GM21526 (cell line): ENCODE measurements around the gene AEBP2.

Source experiments
- ATAC-seq: cut with Tn5 transposase; IDR thresholded peaks from one replicate; pipeline ENCODE4 v1.9.1; 2021; ENCODE audit warnings: moderate library complexity; ENCODE audit not compliant: unreplicated experiment, low FRiP score

Gene AEBP2

DNA sequence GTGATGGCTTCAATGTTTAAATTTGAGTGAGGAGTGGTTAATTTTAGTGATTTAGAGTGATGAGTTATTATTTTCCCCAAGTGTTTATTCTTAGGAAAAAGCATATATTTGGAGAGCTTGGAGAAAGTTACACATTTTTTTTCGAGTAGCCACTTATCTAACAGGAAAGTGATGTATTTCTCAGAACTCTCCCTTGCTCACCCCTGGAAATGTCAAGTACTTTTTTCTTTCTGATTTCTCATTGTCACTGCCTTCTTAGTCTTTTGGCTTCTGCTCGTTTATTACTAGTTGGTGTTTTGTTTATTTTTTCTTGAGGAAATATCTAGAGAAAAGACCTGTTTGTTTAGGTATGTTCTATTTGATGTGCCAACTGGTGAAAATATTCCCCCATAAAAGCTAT is 58.8 kb downstream of the AEBP2 start:
- no peak for ATAC-seq

DNA sequence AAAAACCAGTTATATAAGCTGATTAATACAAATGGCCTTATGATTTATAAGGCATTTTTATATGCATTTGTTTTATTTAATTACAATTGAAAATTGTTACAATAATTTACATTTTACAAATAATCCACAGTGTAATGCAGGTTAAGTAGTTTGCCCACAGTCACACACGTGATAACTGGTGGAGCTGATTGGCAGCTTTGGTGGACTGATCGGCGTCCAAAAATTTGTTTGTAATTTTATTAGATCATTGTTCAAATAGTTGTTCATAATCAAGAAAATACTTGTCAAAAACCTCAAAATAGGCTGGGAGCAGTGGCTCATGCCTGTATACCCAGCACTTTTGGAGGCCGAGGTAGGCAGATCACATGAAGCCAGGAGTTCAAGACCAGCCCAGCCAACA is 59.7 kb downstream of the AEBP2 start:
- ATAC-seq = no peak

DNA sequence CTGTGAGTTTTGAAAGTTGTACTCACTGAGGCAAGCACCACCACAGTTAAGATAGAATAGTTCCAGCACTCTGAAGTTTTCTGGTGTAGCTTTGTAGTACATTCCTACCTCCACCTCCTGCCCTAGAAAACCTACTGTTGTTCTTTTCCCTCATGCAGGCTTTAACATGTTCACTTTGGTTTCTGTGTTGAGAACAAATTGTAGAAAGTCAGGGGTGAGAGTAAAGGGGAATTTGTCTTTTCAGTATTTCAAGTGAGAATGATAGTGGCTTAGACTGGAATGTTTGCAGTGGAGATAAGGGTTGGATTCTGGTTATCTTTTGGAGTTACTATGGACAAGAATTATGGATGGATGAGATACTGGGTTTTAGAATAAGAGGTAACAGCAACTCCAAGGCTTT is 67.2 kb downstream of the AEBP2 start:
- no peak for ATAC-seq

DNA sequence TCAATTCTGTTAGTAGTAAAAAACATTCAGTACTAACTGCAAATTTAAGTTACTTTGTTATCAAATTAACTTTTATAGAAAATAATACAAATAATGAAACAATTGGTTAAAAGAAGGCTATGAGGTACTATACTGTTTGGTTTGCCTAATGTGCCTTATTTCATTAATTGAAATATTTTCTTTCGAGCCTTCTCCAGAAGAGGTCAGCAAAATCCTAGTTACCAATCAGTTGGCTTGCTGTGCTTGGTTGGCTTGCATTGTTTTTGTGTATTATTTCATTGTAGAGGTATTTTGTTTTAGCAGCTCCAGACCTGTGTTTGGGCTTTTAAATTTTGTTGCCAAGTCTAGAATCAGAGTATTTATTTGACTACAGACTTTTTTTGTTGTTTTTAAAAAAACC is 68.5 kb downstream of the AEBP2 start:
- ATAC-seq = no peak

DNA sequence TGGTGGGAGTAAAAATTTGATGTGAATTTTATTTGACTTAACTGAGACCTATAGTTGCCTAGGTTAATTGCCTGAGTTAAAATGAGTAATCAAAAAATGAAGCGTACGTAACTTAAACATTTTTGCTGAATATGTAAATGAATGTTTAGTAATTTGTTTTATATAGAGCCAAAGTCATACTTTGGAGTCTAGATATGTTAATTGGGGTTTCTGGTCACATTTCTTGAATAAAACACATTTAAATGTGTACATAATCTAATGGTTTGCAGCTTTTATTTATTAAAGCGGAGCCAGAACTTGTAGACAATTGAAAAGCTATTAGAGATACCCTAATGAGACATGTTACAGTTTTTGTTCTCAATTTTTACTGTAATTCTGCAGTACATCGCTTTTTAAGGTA is 71.2 kb downstream of the AEBP2 start:
- no peak for ATAC-seq

DNA sequence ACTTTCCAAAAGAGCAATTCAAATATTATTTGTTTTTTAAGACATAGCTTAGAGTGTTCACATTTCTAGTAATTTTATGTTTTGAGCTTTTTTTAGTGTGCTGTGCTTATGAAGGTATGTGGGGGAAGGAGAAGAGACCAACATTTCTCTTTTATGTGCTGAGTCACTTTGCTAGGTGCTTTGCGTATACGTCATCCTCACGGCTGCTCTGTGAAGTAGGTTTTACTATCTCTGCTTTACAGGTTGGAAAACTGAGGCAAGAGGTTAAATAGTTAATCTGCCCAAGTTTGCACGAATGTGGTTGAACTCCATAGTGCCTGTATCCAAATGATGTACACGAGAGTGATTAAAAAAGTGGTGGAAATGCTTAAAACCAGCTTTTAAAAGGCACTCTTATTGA is 75.9 kb downstream of the AEBP2 start:
- no peak for ATAC-seq

DNA sequence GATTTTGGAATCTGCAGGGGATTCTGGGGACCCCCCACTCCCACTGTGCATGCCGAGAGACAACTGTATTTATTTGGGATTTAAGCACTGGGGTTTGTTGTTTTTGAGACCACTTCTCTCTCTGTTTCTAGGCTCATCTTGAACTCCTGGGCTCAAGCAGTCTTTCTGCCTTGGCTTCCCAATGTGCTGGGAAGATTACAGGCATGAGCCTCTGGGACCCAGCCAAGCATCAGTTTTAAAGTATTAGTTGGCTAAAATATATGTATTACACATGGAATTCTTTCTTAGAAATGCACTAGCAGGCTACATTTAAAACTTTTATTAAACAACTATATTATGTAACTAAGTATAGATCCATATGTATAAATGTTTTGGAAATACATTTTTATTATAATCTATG is 78.3 kb downstream of the AEBP2 start:
- ATAC-seq = no peak

DNA sequence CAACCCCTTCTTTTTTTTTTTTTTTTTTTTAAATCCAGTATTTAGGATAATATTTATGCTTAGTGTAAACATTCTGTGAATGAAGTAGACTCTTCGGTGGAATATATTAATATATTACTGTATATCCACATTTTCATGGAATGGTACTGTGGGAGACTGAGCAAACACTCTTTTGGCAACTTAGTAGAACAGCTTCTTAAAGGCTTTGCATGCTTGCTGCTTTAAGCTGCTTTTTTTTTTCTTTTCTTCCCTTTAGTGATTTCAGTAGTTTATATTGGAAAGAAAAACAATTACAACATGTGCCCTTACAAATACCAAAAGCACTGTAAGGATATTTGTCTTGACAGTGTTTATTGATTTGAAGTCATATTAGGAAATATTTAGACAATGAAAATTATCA is 78.9 kb downstream of the AEBP2 start:
- no peak for ATAC-seq

DNA sequence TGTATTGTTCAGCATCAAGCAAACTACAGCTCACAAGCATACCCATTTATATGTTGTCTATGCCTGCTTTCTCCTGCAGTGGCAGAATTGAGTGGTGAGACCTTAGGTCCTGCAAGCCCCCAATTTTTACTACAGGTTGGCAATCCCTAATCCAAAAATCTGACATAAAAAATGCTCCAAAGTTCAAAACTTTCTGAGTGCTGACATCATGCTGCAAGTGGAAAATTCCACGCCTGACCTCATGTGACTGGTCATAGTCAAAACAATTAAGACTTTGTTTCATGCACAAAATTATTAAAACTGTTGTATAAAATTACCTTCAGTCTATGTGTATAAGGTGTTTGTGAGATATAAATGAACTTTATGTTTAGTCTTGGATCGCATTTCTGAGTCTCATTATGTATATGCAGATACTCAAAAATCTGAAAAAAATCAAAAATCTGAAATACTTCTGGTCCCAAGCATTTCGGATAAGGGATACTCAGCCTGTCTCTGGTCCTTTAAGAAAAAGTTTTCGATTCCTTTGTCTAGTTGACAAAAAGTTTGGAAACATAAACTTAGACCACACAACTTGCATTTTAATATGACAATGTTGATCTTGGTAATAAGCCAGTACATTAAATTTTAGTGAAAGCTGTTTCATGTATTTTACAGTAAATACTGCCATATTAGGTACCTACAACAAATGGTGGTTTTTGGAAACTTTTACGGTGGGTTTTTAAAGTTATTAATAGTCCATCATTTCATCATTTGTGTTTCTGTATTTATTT is 81.5 kb downstream of the AEBP2 start:
- no peak for ATAC-seq

DNA sequence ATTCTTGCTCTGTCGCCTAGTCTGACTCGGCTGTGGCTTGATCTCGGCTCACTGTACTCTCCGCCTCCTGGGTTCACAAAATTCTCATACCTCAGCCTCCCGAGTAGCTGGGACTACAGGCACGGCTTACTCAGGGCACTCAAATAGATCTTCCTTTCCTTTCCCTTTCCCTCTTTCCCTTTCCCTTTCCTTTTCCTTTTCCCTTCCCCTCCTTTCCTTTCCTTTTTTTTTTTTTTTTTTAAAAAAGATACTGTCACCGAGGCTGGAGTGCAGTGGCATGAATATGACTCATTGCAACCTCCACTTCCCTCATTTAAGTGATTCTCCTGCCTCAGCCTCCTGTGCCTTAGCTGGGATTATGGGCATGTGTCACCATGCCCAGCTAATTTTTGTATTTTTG is 86.0 kb downstream of the AEBP2 start:
- ATAC-seq = no peak

DNA sequence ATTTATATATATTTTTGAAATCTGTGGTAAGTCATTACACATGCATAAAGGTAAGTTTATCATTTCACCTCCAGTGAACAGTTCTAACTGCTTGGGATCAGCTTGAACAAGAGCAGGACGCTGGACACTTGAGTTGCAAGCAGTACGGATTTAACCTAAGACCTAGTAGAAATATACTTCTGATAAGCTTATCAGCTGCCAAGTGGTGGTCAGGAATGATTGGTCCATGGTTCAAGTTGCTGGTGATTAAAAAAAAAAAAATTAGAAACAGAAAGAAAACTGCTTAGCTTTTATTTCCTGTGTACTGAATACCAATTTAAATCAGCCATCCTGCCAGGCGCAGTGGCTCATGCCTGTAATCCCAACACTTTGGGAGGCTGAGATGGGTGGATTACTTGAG is 88.6 kb downstream of the AEBP2 start:
- no peak for ATAC-seq

DNA sequence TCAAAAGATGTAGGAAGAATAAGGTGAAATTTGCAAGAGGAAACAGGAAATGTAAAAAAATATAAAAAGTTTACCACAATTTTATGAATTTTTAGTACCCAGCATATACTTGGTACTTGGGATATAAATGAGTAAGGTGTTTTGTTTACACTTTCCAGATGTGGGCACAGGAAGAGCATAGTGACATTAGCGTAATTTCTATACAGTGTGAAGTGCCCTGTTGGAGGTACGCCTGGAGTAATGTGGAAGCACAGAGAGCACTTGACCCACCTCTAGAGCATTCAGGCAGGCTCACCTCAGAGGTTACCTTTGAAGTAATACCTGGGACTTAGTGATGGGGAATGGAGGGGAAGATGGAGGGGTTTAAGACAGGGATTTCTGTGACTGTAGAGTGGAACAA is 89.5 kb downstream of the AEBP2 start:
- no peak for ATAC-seq

DNA sequence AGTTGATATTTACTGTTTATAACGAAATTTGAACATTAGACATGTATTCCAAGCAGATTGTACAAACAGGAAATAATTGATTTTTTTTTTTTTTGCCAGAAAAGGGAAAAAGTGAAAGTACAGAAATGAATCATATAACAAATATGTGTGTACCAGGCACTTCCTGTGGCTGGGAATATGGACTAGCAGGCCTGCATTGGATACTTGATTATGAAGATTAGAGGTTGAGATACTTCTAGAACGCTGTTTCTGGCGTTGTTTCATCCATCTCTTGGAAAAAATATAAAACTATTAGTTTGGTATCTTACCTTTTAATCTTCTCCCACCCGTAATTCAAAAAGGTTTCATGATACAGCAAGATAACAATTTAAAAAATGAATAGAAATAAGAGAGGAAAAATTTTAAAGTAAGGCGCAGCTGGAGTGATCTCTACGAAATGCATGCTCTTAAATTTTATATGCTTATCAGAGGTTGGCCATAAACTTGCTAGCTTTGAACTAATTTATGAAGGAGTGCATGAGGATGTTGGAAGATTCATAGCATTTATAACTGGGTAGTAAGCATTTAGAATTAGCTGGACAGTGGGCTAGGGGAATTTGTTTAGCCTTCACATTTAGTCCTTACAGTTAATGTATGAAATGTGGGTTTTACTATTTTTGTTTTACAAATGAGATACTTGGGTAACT is 90.8 kb downstream of the AEBP2 start:
- no peak for ATAC-seq

DNA sequence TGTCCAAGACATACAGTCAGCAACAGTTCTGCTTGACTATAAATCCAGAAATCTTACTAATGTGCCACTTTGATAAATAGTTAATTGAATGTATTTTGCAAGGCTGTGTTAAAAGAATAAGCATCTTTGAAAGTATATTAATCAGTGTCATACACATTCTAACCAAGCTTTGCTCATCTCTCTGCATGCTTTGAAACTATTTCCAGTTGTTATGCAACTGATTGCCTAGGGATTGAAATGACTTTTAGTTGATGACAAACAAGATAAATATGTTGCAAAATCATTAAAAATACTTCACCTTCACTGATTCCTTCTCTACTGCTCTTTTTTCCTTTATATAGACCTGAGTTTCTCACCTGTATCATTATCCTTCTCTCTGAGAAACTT is 91.3 kb downstream of the AEBP2 start:
- no peak for ATAC-seq

DNA sequence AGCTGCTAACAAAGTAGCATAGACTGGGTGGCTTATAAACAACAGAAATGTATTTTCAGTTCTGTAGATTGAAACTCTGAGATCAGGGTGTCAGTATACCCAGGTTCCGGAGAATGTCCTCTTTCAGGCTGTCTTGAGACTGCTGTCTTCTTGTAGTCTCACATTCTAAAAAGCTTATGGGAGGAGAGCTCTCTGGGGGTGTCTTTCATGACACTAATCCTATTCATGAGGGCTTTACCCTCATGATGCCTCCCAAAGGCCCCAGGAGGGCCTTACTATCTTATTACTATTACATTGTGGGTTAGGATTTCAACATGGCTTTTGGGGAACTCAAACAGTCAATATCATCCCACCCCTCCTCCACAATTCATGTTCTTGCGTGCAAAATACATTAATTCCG is 94.3 kb downstream of the AEBP2 start:
- no peak for ATAC-seq

DNA sequence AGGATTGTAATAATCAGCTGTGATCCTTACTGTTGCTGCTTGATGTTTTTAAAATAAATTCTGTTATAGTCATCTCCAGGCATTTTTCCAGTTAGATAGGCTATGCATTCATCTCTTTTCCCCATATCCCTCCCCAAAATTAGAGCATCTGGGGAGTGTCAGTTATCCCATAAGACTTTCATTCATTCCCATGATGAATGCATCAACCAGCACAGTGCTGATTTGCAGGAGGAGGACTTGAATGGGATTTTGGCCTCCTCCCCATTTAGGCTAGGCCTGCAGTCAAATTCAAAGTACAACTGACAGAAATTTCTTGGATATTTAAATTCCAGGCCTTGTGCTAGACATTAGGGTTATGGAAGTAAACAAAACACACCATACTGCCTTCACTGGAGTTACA is 99.8 kb downstream of the AEBP2 start:
- ATAC-seq = no peak

DNA sequence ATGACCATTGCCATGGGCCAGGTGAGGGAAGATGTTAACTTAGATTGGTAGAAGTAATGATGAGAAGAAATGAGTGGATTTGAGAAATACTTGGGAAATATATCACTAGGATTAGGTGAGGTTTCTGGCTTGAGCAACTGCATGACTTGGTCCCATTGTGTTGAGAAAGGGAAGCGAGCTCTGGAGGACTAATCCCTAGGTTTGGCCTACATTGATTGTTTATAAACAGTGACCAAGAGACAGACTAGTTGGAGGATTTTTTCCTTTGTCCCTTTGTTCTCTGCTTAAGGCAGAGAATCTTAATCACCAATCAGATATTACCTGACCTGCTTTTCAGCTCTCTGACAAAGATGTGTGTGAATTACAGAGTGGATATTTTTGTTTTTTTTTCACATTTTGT is 100.5 kb downstream of the AEBP2 start:
- no peak for ATAC-seq

DNA sequence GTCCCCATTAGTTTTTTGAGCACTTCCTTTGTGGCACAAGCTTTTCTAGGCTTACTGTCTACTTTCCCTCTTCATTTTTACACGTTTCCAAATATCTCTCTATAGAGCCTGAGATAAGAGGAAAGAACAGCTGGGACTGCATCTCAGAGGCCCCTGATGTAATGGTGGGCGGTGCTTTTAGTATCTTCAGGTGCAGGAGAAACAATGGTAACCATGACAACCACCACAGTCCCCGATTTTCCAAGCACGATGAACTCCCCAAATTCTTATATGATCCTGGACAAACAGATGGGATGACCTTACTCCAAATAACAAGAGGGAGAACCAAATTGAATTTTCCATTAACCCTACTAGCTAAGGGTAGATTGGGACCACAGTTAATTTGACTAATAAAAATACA is 103.3 kb downstream of the AEBP2 start:
- ATAC-seq = no peak

DNA sequence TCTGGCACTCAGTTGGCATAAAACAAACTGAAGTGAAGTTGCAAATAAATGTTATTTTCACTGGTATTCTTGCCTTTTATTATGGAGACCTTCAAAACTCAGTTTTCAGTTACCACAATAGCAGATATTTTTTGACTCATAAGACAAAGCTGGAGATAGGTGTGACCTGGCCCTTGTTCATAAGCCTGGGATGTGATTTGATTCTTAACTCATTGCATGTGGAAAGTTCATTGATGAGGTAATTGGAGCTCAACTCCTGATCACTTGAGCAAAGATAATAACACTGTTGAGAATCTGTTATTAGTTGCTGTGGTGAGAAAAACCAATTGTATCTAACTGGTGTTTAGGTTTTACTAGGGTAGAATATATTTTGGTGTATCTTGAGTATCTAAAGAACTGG is 105.1 kb downstream of the AEBP2 start:
- ATAC-seq = no peak

DNA sequence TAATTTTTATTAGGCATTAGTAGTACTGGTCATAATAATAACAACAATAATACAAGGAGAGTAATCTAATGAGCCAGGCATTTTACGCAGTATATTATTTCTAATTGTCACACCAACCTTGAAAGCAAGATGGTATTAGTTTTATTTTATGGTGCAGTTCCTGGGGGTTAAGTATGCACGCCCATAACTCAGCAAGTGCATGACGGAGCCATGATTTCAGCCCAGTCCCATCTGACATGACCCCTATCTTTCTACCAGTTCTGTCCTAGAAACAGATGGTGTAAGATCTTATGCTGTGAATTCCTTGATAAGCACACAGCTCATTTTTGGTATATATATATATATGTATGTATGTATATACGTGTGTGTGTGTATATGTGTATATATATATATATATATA is 106.0 kb downstream of the AEBP2 start:
- no peak for ATAC-seq

DNA sequence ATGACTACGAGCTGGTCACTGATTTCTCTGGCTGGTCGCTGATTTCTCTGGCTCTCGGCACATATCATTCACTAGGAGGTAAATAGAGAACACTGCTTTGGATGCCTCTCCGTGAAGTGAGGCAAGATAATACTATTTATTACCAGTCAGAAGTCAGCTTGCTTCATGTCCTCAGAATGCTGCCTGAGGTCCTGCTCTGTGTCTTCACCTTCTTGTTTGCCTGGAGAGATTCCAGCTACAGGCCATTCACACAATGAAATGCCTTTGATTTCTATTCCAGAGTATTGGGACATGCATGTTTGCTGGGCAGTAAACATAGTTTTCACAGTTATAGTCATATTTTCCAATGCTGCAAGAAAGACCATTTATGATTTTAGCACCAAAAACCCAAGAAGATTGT is 106.7 kb downstream of the AEBP2 start:
- no peak for ATAC-seq

DNA sequence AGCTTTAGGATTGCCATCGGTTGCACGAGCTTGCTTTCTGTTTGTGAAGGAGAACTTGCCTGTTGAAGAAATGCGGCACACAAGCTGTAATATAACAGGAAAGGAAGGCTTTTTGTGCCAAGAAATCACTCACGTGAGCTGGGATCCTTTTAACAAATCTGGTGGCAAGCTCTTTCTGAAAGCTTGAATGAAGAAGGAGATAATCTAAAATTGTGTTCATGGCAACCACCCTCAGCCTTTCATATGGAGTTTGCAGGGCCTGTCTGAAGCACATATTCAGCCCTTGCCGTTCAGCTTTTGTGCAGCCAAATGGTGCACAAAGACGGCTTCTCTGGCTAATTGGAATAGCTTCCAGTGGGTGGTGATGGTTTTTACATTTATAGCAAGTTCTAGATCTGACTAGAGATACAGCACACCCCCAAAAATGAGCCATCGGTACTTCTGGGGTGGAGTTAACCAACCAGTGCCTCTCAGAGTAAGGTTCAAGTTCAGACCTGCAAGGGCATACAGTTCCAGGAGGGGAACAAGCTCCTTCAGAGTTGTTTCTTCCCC is 107.4 kb downstream of the AEBP2 start:
- ATAC-seq = no peak
